ENCODE results near the gene KCNK10.

GRCh38 chr14:88156127-88156526 lies 166.9 kb downstream of the KCNK10 start:
- TF ChIP-seq, protein P1, sequence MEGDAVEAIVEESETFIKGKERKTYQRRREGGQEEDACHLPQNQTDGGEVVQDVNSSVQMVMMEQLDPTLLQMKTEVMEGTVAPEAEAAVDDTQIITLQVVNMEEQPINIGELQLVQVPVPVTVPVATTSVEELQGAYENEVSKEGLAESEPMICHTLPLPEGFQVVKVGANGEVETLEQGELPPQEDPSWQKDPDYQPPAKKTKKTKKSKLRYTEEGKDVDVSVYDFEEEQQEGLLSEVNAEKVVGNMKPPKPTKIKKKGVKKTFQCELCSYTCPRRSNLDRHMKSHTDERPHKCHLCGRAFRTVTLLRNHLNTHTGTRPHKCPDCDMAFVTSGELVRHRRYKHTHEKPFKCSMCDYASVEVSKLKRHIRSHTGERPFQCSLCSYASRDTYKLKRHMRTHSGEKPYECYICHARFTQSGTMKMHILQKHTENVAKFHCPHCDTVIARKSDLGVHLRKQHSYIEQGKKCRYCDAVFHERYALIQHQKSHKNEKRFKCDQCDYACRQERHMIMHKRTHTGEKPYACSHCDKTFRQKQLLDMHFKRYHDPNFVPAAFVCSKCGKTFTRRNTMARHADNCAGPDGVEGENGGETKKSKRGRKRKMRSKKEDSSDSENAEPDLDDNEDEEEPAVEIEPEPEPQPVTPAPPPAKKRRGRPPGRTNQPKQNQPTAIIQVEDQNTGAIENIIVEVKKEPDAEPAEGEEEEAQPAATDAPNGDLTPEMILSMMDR (IDR thresholded peaks at IDR 0.05), result no peak
- TF ChIP-seq POLR2A (IDR thresholded peaks at IDR 0.05), result no peak
